Measurements from ENCODE around the gene EZR. TPM values are rescaled to one million over a fixed set of nuclear protein-coding genes. Genes with fewer than 3 reads are reported as not detected.
"Not testable (repeated sequence)": the region's sequence is repeated elsewhere in the genome, so short reads cannot be mapped to it uniquely, and the experiment has no call there.

The EZR gene
- polyA plus RNA-seq, 1 donor from 2014 or later: 588 TPM

DNA sequence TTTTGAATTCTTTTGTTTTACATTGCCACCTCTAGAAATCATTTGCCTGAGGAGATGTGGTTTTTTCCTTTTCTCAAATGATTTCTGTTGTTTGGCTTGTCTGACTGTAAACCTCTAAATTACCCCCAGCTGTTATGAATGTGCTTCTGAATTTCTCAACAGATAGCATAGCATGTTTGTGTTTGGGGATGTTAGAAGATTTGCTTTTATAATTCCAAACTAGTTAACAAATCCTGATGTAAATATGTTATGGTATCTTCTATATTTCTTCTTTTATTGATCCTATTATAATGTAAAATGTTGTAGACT is 31.6 kb upstream of the EZR start:
- peak overlapping the region in 2 of 3 donors; percentile 91 to 97 for H3K27ac Mint-ChIP-seq
- H3K27me3 Mint-ChIP-seq: no peaks in the 10 kb centered on the region
- H3K9me3 Mint-ChIP-seq: no peaks in the 10 kb centered on the region
- H3K4me1 Mint-ChIP-seq: peaks cover 16 to 27% (median 22%) of the 10 kb centered on the region in 3 donors
- peak overlapping the region in 3 of 4 donors; percentile 61 to 90 (median 86) for H3K4me3 Mint-ChIP-seq
- H3K36me3 Mint-ChIP-seq: no peaks in the 10 kb centered on the region

DNA sequence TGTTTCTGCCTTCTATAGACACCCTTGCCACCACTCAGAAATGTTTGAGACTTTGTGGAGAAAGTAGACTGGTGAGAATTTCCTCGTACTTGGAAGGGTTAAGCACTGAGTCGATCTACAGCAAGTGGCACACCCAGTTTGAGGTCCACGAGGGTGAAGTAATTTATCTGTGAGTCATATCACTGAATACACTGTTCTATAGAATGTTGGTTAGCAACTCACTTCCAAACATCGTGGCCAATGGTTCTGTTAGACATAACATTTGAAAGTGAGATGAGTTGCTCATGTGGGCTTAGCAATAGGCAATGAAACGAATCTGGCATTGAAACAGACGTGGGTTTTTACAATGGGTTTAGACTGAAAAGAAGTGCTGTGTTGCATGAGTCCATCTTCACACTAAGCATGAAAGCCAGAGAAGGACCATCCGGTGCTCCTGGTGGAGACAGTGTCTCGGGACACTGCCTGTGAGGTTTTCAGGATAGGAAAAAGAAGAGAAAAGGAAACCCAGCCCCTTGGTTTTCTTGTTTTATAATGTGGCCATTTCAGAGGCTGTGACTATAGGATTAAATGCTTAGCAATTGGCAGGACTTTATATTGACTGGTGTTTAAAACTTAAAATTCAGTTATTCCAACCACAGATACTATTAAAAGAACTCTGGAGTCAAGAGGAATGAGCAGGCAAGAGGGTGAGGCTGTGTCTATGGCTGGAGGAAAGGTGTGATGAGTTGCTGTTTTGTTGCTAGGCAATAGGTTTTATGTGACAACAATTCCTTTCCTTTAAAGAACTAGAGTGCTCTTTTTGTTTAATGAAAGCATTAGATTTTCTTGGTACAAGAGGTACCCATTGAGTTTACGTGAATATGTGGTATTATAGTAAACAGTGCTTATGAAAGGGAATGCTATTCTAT is 31.0 kb upstream of the EZR start:
- Mint-ChIP-seq H3K36me3 (no peaks in the 10 kb centered on the region), H3K27ac (peak overlapping the region in 2 of 3 donors; percentile 91 to 97), H3K4me3 (peak overlapping the region; percentile 5 to 90 (median 74)), H3K27me3 (no peaks in the 10 kb centered on the region), H3K4me1 (peaks cover 19 to 29% (median 22%) of the 10 kb centered on the region in 3 donors), H3K9me3 (no peaks in the 10 kb centered on the region)

DNA sequence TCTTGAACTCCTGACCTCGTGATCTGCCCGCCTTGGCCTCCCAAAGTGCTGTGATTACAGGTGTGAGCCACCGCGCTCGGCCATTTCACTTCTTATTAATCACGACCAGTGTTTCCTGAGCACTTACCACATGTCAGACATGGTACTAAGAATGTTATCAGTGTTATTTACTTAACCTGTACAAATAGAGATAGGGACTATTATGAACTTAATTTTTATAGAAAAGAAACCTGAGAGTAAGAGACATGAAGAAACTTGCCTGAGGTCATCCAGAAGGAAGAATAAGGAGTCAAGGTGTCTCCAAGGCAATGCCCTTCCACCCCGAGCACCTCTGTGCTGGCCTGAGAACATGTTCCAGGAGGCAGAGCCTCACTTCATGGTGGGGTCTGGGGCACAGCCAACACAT is 29.3 kb upstream of the EZR start:
- Mint-ChIP-seq H3K4me1 (peaks cover 30 to 36% (median 34%) of the 10 kb centered on the region in 3 donors), H3K9me3 (no peaks in the 10 kb centered on the region), H3K4me3 (no peak overlapping the region), H3K36me3 (no peaks in the 10 kb centered on the region), H3K27me3 (no peaks in the 10 kb centered on the region), H3K27ac (peak overlapping the region; percentile 30 to 59 (median 36))

DNA sequence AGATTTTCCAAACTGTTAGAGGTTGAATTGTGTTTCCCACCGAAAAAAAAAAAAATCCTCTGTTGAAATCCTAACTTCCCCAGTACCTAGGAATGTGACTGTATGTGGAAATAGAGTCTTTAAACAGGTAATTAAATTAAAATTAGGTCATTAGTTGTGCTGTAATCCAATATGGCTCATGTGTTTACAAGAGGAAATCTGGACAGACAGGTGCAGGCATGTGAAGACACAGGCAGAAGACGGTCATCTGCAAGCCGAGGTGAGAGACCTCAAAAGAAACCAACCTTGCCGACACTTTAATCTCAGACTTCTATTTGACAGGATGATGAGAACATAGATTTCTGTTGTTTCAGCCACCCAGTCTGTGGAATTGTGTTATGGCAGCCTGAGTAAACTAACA is 28.6 kb upstream of the EZR start:
- H3K27me3 Mint-ChIP-seq: no peaks in the 10 kb centered on the region
- no peaks in the 10 kb centered on the region for H3K36me3 Mint-ChIP-seq
- no peak overlapping the region for H3K4me3 Mint-ChIP-seq
- H3K27ac Mint-ChIP-seq: peak overlapping the region in 1 of 3 donors; percentile 22
- no peaks in the 10 kb centered on the region for H3K9me3 Mint-ChIP-seq
- peaks cover 34 to 38% (median 34%) of the 10 kb centered on the region in 3 donors for H3K4me1 Mint-ChIP-seq

DNA sequence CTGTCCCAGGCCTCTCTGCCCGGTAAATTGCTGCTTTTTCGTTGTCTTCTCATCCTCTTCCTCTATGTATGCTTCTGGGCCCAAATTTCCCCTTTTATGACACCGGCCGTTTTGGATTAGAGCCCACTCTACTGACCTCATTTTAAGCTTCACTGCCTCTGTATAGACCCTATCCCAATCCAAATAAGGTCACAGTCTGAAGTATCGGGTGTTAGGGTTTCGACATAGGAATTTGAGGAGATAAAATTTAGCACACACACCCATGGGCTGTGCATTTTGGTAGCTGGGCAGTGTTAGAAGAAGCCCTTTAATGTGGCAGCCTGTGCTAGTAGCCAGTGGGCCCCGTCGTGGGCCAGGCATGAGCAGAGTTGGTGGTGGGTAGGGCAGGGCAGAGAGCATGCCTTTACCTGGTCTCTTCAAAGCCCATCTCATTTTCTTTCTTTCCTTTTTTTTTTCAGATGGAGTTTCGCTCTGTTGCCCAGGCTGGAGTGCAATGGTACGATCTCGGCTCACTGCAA is 27.9 kb upstream of the EZR start:
- H3K4me1 Mint-ChIP-seq: peaks cover 32 to 37% (median 36%) of the 10 kb centered on the region in 3 donors
- H3K27me3 Mint-ChIP-seq: no peaks in the 10 kb centered on the region
- no peaks in the 10 kb centered on the region for H3K9me3 Mint-ChIP-seq
- H3K27ac Mint-ChIP-seq: peak overlapping the region; percentile 22 to 87 (median 73)
- no peaks in the 10 kb centered on the region for H3K36me3 Mint-ChIP-seq
- H3K4me3 Mint-ChIP-seq: no peak overlapping the region

DNA sequence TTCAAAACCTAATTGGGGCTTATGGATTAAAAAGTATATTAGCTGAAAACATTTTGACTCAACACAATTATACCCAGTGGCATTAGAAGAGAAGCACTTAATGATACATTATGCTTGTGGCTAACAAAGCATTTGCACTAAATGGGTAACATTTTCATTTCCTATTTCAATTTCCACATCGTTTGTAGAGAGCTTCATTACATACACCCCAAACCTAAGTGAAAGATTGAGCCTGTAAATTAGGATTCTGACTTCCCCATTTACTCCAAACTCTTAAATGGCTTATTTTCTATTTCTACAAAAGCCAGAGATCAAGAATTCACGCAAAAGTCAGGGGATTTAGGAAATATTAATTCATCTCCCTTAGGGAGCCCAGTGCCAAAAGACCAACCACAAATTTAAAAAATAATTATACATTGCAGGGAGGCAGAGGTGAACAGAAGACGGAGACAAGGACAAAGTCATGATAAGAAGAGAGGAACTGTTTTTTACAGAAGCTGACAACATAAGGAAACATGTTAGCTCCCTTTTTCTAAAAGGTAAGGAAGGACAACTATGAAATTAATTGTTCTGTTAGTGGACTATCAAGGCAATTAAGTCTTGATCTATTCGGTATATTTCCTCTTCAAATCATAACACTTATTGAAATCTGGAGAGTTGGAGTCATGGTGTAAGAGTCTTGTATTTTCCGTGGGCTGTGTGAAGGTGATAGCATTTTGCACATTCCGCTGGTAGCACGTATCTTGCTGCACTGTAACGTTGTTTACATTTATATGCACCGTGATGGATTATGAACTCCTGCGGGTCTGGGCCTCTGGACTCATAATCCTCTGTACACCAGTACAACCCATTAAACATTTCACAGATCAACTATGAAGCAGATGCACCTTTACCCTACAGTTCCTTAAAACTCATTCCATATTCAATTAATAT is 24.8 kb upstream of the EZR start:
- Mint-ChIP-seq H3K36me3 (no peaks in the 10 kb centered on the region), H3K4me3 (peak overlapping the region in 2 of 4 donors; percentile 62 to 65), H3K27ac (peak overlapping the region; percentile 64 to 86 (median 83)), H3K9me3 (no peaks in the 10 kb centered on the region), H3K27me3 (no peaks in the 10 kb centered on the region), H3K4me1 (peaks cover 16 to 33% (median 17%) of the 10 kb centered on the region in 3 donors)

DNA sequence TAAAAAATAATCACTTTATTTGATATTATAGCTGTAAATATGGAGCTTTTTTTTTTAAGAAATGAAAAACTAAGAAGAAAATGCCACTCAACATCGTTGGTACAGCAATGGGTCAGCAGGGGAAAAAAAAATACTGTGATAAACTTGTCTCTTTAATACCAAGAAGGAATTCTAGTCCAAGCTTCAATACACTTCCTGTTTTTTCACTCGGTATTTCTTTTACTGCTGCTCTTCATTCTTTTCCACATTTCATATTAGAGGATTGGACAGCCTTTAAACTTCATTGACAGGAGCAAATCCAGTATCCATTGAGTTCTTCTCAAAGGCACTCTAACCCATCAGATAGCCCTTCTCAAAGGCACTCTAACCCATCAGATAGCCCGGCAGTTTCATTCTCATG is 22.2 kb upstream of the EZR start:
- peaks cover 18 to 37% (median 21%) of the 10 kb centered on the region in 3 donors for H3K4me1 Mint-ChIP-seq

DNA sequence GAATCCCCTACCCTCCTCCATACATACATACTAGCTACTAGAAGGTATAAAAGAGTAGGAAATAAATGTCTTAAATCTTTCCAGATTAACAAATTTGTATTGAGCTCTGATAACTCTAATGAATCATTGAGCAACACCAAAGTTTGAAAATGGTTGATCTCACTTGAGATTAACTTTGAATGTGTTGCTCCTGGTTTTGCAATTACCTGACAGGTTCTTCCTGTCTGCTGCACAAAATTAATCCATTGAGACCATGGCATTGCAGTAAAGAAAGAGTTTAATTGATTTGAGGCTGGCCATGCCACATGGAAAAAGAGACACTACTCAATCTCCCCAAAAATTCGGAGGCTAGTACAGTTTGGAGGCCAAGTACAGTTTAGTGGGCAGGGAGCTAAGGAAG is 21.3 kb upstream of the EZR start:
- Mint-ChIP-seq H3K4me1 (peaks cover 18 to 37% (median 25%) of the 10 kb centered on the region in 3 donors), H3K9me3 (no peaks in the 10 kb centered on the region), H3K27ac (no peak overlapping the region), H3K4me3 (no peak overlapping the region), H3K27me3 (peaks cover 4% of the 10 kb centered on the region), H3K36me3 (no peaks in the 10 kb centered on the region)

More for the DNA sequence above, 22.2 kb upstream of the EZR start:
- Mint-ChIP-seq H3K4me3 (no peak overlapping the region), H3K27ac (no peak overlapping the region), H3K36me3 (no peaks in the 10 kb centered on the region), H3K27me3 (peaks cover 4% of the 10 kb centered on the region), H3K9me3 (no peaks in the 10 kb centered on the region)

DNA sequence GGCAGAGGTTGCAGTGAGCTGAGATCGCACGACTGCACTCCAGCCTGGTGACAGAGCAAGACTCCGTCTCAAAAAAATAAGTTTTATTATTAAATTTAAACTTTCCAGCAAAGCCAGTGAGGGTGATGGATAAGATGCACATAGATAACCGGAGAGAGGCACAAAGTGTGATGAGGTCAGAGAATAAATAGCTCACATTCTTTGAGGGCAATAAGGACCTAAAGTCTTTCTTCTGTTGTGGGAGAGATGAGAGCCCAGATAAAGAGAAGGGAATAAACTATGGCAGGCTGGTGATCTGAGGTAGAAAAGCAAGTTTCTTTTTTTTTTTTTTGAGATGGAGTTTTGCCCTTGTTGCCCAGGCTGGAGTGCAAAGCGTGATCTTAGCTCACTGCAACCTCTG is 20.6 kb upstream of the EZR start:
- H3K27ac Mint-ChIP-seq: no peak overlapping the region
- H3K36me3 Mint-ChIP-seq: no peaks in the 10 kb centered on the region

DNA sequence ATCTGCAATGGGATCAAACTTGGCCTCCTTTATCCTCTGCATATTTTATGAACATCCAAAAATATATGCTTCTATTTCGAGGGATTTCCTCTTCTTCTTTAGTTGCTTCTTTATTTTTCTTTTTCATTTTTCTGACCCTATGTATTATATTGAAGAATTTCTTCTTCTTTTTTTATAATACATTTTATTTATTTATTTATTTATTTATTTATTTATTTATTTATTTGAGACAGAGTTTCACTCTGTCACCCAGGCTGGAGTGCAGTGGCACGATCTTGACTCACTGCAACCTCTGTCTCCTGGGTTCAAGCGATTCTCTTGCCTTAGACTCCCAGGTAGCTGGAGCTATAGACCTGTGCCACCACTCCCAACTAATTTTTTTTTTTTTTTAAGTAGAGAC is 19.6 kb upstream of the EZR start:
- H3K9me3 Mint-ChIP-seq, H3K4me3 Mint-ChIP-seq, H3K27me3 Mint-ChIP-seq, H3K36me3 Mint-ChIP-seq, H3K27ac Mint-ChIP-seq: not testable (repeated sequence)
- H3K4me1 Mint-ChIP-seq: peaks cover 15 to 30% (median 19%) of the 10 kb centered on the region in 3 donors

More for the DNA sequence above, 20.6 kb upstream of the EZR start:
- H3K27me3 Mint-ChIP-seq: peaks cover 4% of the 10 kb centered on the region
- H3K4me1 Mint-ChIP-seq: peaks cover 23 to 37% (median 27%) of the 10 kb centered on the region in 3 donors
- H3K4me3 Mint-ChIP-seq: no peak overlapping the region
- H3K9me3 Mint-ChIP-seq: no peaks in the 10 kb centered on the region

DNA sequence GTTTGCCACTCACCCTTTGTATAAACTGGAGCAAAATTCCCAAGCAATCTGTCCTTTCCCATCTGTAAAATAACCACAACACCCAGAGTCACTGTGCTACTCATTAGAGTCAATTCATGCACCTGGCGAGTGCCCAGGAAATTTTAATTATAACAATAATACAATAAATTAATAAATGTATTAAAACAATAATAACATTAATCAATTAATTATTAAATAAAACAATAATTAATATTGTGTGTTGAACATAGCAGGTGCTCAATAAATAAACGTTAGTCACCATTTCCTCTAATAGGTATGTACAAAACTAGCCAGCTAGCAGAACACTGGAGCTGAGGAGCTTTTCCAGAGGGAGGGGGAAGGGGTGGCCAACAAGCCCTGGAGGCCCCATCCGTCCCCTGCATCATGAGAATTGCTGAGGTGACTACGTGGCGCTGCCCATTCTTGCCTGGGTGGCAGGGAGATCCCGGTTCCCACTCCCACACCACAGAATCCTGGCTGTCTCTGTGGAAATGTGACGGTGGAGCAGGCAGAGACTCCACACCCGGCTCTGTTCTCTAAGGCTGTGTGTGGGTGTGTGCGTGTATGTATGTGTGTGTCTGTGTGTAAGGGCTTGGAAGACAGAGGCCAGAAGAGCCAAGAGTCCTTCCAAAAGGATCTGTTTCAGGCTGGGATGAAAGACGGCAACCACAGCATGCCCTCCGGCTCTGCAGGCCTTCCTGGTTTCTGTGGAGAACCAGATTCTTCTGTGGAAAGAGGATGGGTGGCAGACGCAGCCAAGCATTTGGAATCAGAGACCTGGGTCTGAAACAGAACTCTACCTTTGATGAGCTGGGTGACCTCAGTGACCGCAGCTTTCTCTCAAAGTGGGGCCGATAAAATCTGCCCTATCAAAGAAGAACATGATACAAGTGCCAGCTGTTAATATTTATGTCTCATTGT is 18.8 kb upstream of the EZR start:
- peaks cover 4% of the 10 kb centered on the region for H3K27me3 Mint-ChIP-seq
- no peaks in the 10 kb centered on the region for H3K9me3 Mint-ChIP-seq
- no peaks in the 10 kb centered on the region for H3K36me3 Mint-ChIP-seq
- no peak overlapping the region for H3K4me3 Mint-ChIP-seq
- peaks cover 12 to 25% (median 16%) of the 10 kb centered on the region in 3 donors for H3K4me1 Mint-ChIP-seq
- peak overlapping the region in 1 of 3 donors; percentile 46 for H3K27ac Mint-ChIP-seq

DNA sequence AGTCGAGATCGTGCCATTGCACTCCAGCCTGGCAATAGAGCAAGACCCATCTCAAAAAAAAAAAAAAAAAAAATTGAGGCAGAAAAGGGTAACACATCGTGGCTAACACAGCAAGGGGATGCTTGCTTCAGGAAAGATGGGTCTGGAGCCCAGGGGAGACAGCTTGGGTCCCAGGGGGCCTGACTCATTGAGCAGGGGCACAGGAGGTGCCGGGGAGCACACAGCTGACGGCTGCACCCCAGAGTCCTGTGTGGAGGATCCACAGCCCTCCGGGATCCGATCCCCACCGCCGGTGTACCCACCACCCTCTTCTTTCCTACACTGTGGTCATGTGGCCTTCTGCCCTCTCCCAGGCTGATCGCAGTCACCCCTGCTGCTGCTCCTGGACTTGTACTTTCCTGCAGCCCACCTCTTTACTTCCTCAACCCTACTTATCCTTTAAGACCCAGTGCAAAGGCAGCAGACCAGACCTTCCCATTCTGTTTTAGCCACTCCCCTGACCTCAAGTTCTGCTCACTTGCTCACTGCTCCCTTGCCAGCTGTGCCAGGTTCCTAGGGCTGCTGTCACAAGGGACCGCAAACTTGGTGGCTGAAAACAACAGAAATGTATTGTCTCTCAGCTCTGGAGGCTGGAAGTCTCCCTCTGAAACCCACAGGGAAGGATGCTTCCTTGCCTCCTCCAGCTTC is 17.6 kb upstream of the EZR start:
- peak overlapping the region in 2 of 4 donors; percentile 60 to 81 for H3K4me3 Mint-ChIP-seq
- peak overlapping the region in 1 of 3 donors; percentile 31 for H3K27ac Mint-ChIP-seq
- peaks cover 4% of the 10 kb centered on the region for H3K27me3 Mint-ChIP-seq
- H3K4me1 Mint-ChIP-seq: peaks cover 15 to 29% (median 16%) of the 10 kb centered on the region in 3 donors
- no peaks in the 10 kb centered on the region for H3K36me3 Mint-ChIP-seq
- no peaks in the 10 kb centered on the region for H3K9me3 Mint-ChIP-seq

DNA sequence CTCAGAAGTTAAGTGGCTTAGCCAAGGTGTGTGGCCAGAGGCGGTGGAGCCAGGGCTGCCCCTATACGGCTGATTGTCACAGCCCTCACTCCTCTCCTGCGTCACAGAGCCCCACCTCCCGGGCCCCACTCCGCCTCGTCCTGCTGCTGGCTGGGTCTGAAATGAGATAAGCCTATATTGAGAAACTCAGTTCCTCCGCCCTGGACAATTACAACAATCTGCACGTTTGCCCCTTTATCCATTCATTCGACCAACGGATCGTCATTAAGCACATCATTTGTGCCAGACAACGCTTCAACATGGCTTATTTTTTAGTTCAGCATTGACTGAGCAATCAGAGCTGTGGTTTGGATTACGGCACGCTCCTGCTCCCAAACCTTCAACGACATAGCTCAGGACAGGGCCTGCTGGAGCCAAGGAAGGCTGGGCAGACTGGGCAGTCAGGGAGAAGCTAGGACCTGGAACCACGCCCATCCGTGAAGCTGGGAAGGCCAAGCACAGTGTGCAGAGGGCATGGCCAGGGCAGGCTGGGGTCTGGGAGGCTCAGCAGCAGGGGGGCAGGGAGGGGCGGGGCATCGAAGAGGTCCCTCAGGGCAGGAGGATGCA is 16.6 kb upstream of the EZR start:
- Mint-ChIP-seq H3K27me3 (peaks cover 4% of the 10 kb centered on the region), H3K36me3 (no peaks in the 10 kb centered on the region), H3K4me1 (peaks cover 12 to 24% (median 16%) of the 10 kb centered on the region in 3 donors), H3K4me3 (peak overlapping the region in 2 of 4 donors; percentile 43 to 67), H3K27ac (no peak overlapping the region), H3K9me3 (no peaks in the 10 kb centered on the region)

Measured in IgD-negative memory B cell (primary cell).